AG08395 (cell line): Measurements from ENCODE around the gene RBMS2.
A peak's percentile ranks its signal among the peaks of the same experiment; 100 is the strongest.

Experiments used
- DNase-seq: peaks from one replicate; pipeline ENCODE4 v3.0.0; 2012; ENCODE audit warnings: mixed read lengths, low spot score

The RBMS2 gene

GRCh38 chr12:56581418-56582145, 60.0 kb downstream of the RBMS2 start:
- no peak for DNase-seq

GRCh38 chr12:56585098-56585497, 63.5 kb downstream of the RBMS2 start:
- no peak for DNase-seq

- DNase-seq, result no peak
Measured at GRCh38 chr12:56589783-56590182, 68.2 kb downstream of the RBMS2 start.

- DNase-seq, result no peak
Measured at GRCh38 chr12:56590237-56590830, 68.7 kb downstream of the RBMS2 start.

- no peak for DNase-seq
Measured at GRCh38 chr12:56591126-56591525, 69.5 kb downstream of the RBMS2 start.

- DNase-seq, result peak; percentile 45
Measured at GRCh38 chr12:56591961-56592360, 70.3 kb downstream of the RBMS2 start.

- peak; percentile 89 for DNase-seq
Measured at GRCh38 chr12:56593909-56594621, 72.4 kb downstream of the RBMS2 start.

GRCh38 chr12:56596815-56597214, 75.2 kb downstream of the RBMS2 start:
- no peak for DNase-seq

GRCh38 chr12:56599041-56599440, 77.4 kb downstream of the RBMS2 start:
- no peak for DNase-seq

GRCh38 chr12:56599797-56600196, 78.2 kb downstream of the RBMS2 start:
- no peak for DNase-seq

- DNase-seq, result no peak
Measured at GRCh38 chr12:56600753-56601152, 79.1 kb downstream of the RBMS2 start.

- no peak for DNase-seq
Measured at GRCh38 chr12:56601503-56601902, 79.9 kb downstream of the RBMS2 start.

GRCh38 chr12:56602239-56602638, 80.6 kb downstream of the RBMS2 start:
- DNase-seq, result no peak

- DNase-seq, result no peak
Measured at GRCh38 chr12:56604355-56604754, 82.7 kb downstream of the RBMS2 start.

GRCh38 chr12:56614627-56615026, 93.0 kb downstream of the RBMS2 start:
- DNase-seq, result no peak

GRCh38 chr12:56616244-56616643, 94.6 kb downstream of the RBMS2 start:
- DNase-seq, result no peak

GRCh38 chr12:56616925-56617324, 95.3 kb downstream of the RBMS2 start:
- no peak for DNase-seq

- DNase-seq, result no peak
Measured at GRCh38 chr12:56622535-56622934, 100.9 kb downstream of the RBMS2 start.

- no peak for DNase-seq
Measured at GRCh38 chr12:56626701-56627100, 105.1 kb downstream of the RBMS2 start.

GRCh38 chr12:56628671-56629458, 107.2 kb downstream of the RBMS2 start:
- peak; percentile 59 for DNase-seq

- DNase-seq, result peak; percentile 21
Measured at GRCh38 chr12:56629459-56630179, 108.0 kb downstream of the RBMS2 start.

- DNase-seq, result peak; percentile 91
Measured at GRCh38 chr12:56630180-56630632, 108.6 kb downstream of the RBMS2 start, which contains the start of gene BAZ2A. TSS of gene BAZ2A (minus strand) at chr12:56630326. CDS start at chr12:56617530, 12,796 bp downstream.
